Stimulated activated CD4-positive, alpha-beta T cell treated with anti-CD3 and anti-CD28 coated beads, Interleukin-15, amount 100 ng/mL, for 48 hours (primary cell): Measurements from ENCODE around the gene PSAT1.
"Not testable (repeated sequence)": the region's sequence is repeated elsewhere in the genome, so short reads cannot be mapped to it uniquely, and the experiment has no call there.

Source experiments
- DNase-seq, 2 donors: peaks; one replicate each; pipeline ENCODE4 v3.0.0-alpha.2; 2020; ENCODE audit warnings: low read depth in 2 of 2

Gene PSAT1

GRCh38 chr9:78296893-78297671, at the start of gene PSAT1:
TSS of gene PSAT1 (plus strand) at chr9:78297125. CDS start at chr9:78297211, 86 bp downstream.
- peak; percentile 85 to 90 for DNase-seq

- no peak for DNase-seq
These were observed 48.3 kb upstream of the PSAT1 start for GRCh38 chr9:78248635-78249034.

GRCh38 chr9:78249542-78249941, 47.4 kb upstream of the PSAT1 start:
- no peak for DNase-seq

GRCh38 chr9:78252616-78253015, 44.3 kb upstream of the PSAT1 start:
- no peak for DNase-seq

- DNase-seq: no peak
These were observed 43.6 kb upstream of the PSAT1 start for GRCh38 chr9:78253285-78253684.

GRCh38 chr9:78261403-78262001, 35.4 kb upstream of the PSAT1 start:
- no peak for DNase-seq

GRCh38 chr9:78262655-78263054, 34.3 kb upstream of the PSAT1 start:
- DNase-seq: no peak

GRCh38 chr9:78267889-78268288, 29.0 kb upstream of the PSAT1 start:
- no peak for DNase-seq

GRCh38 chr9:78269784-78270183, 27.1 kb upstream of the PSAT1 start:
- DNase-seq: no peak

- no peak for DNase-seq
These were observed 24.6 kb upstream of the PSAT1 start for GRCh38 chr9:78272307-78272706.

GRCh38 chr9:78273761-78274160, 23.2 kb upstream of the PSAT1 start:
- no peak for DNase-seq

GRCh38 chr9:78278177-78278777, 18.6 kb upstream of the PSAT1 start:
- DNase-seq: no peak

- no peak for DNase-seq
These were observed 18.1 kb upstream of the PSAT1 start for GRCh38 chr9:78278801-78279200.

GRCh38 chr9:78280982-78281668, 15.8 kb upstream of the PSAT1 start:
- no peak for DNase-seq

GRCh38 chr9:78284181-78284580, 12.7 kb upstream of the PSAT1 start:
- DNase-seq: not testable (repeated sequence)

- DNase-seq: no peak
These were observed 10.8 kb upstream of the PSAT1 start for GRCh38 chr9:78286125-78286524.

GRCh38 chr9:78286946-78287388, 10.0 kb upstream of the PSAT1 start:
- no peak for DNase-seq

- DNase-seq: no peak
These were observed 8.6 kb upstream of the PSAT1 start for GRCh38 chr9:78288214-78288892.

GRCh38 chr9:78289474-78289873, 7.5 kb upstream of the PSAT1 start:
- DNase-seq: no peak

- no peak for DNase-seq
These were observed 5.5 kb upstream of the PSAT1 start for GRCh38 chr9:78291240-78291925.

GRCh38 chr9:78292026-78292425, 4.9 kb upstream of the PSAT1 start:
- DNase-seq: no peak
